Hematopoietic multipotent progenitor cell treated with erythropoietin and hydrocortisone succinate and interleukin-3 and kit ligand, for 4 days (in vitro differentiated cells): Measurements from ENCODE around the gene CNTNAP5.
"Not testable (repeated sequence)": the region's sequence is repeated elsewhere in the genome, so short reads cannot be mapped to it uniquely, and the experiment has no call there.

Source experiments
- DNase-seq: peaks from one replicate; pipeline ENCODE4 v3.0.0-alpha.2; 2015

CNTNAP5 gene

DNA sequence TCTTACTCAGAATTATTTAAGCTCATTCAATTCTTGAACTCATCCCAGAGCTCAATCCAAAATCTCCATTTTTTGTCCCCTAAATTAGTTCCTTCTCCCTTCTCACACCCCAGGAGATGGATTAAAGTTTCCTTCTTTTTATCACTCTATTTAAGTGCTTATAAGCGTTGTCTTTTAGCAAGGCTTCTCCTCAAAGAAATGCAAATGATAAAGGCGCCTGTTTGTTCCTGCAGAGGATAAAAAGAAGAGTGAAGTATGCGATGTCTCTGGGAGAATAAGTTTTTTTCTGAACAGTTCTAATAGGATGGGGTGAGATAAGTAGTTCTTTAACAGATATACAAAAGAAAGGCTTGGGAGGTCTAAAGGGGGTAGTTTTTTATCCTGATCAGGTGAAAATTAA is 303.3 kb downstream of the CNTNAP5 start:
- DNase-seq: no peak

DNA sequence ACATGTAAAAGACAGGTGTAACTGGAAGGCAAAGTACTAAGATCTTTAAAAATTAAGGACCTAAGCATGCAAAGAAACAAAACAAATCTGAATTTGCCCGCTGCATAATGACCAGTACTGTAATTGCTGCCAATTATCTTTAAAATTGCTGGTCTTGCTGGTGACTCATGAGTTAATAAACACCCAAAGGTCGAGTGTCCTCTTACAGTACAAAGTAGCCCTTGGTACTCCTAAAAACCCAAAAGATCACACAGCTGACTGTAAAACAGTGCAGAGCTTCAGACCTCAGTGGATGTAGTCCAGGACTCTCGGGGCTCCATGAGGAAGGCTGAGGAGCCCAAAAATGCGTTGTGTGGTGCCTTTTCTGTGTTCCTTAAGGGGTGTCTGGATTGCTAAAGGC is 308.7 kb downstream of the CNTNAP5 start:
- DNase-seq: no peak

DNA sequence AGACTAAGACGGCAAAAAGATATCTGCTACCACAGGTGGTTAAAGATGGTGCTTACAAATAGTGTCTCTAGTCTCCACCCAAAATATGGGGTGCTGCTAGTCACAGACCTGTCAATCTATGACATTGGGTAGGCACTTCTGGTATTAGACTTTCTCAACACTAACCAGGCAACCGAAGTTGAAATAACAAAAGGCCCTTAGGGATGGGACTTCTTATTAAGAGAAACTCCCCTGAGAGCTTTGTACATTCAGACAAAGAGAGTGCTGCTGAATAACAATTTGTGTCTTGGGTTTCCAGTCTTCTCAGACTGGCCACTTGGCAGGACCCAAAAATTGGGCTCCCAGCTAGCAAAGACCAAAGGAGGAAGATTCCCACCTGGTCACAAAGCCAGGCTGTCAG is 310.0 kb downstream of the CNTNAP5 start:
- no peak for DNase-seq

DNA sequence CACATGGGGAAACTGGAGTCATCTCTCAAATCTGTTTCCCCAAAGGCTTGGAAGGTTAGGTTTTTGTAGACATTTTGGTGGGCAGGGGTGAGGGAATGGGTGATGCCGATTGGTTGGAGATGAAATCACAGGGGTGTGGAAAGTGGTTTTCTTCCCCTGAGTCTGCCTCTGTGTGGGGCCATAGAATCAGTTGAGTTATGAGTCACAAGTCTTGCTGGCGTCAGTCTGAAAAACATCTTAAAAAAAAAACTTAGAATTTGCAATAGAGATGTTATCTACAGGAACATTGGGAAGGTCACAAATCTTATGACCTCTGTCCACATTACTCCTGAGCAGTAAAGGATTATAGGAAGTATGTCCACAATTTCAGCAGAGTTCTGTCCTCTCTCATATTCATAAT is 314.6 kb downstream of the CNTNAP5 start:
- DNase-seq: no peak

DNA sequence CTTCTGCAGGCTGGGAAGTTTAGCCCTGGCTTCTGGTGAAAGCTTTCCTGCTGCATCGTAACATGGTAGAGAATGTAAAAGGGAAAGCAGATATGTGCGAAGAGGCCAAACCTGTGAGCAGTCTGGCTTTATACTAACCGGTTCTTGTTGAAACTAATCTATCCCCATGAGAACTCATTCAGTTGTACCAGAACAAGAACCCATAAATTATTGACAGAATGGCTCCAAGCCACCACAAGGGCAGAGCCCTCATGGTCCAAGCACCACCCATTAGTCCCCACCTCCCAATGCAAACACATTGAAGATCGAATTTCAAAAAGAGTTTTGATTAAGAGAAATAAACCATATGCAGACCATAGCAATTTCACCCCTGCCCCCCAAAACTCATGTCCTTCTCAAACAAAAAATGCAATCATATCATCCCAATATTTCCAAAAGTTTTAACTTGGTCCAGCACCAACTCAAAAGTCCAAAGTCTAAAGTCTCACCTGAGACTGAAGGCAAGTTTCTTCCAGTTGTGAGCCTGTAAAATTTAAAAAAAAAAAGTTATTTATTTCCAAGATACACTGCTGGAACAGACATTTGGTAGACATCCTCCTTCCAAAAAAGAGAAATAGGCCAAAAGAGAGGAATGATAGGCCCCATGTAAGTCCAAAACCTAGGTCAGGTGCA is 318.9 kb downstream of the CNTNAP5 start:
- no peak for DNase-seq

DNA sequence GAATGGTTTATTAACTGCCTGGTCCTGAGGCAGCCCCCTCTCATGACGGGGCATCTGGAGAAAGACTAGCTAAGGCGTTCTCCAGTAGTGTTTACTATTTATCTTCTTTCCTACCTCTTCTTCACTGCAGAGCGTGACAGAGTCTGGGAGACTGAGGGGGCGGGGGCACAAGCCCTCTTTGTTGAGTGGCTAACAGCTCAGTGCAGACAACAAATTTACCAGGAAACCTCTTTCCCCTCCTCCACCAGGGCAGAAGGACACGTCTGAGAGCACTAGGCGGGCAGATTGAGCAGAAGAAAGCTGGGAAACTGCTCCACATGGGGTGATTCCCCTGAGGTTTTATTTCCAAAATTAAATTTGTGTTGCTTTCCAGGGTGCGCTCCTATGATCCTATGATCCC is 322.1 kb downstream of the CNTNAP5 start:
- no peak for DNase-seq

DNA sequence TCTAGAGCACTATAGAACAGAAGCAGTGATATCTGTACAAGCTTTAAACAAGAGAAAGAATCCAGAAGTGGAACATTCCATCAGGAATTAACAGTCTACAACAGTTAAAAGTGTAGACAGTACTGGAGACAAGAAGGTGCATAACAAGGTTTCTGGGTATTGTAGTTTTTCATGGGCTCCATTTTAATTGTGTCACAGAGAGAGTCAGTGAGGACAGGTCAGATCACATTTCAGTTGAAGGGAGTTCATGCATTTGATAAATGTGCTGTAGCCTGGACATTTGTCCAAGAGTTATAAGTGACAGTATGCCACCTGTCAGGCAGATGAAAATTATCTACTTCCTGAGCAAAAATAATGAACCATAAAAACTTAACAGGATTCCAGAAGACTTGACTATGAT is 328.6 kb downstream of the CNTNAP5 start:
- DNase-seq: no peak

DNA sequence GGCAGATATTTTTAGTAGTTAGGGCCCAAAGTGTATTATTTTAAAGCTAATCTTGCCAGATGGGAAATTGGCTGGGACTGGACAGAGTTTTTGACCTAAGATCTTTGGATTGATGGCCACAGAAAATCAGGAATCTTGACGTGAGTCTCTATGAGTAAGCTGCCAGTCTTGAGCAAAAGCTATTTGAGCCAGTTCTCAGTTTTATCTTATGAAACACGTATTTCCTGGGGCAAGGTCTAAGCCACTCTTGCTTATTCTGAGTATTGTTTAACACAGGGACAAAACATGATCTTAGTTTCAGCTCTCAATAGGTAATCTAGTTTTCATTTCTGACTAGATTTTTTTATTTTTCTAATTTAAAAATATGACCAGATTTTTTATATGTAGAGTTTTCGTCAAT is 329.4 kb downstream of the CNTNAP5 start:
- no peak for DNase-seq

DNA sequence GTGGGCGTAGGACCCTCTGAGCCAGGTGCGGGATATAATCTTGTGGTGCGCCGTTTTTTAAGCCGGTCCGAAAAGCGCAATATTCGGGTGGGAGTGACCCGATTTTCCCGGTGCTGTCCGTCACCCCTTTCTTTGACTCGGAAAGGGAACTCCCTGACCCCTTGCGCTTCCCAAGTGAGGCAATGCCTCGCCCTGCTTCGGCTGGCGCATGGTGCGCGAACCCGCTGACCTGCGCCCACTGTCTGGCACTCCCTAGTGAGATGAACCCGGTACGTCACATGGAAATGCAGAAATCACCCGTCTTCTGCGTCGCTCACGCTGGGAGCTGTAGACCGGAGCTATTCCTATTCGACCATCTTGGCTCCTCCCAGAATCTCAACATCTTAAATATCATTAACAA is 336.9 kb downstream of the CNTNAP5 start:
- DNase-seq: not testable (repeated sequence)

DNA sequence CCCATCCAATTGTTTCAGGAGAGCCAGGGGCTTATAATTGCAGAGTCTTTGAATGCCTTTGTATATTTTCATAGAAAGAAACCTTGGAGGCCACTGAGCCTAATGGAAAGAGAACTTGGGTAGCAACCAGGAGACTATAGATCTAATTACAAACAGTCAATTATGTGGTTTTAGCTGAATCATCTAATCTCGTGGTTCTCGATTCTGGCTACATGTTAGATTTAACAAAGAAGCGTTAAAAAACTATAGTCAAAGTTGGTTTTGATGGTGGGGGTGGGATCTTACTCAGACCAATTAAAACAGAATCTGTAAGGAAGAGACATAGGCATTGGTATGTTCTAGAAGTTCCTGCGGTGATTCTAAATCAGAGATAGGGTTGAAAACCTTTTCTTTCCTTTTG is 344.1 kb downstream of the CNTNAP5 start:
- DNase-seq: no peak

DNA sequence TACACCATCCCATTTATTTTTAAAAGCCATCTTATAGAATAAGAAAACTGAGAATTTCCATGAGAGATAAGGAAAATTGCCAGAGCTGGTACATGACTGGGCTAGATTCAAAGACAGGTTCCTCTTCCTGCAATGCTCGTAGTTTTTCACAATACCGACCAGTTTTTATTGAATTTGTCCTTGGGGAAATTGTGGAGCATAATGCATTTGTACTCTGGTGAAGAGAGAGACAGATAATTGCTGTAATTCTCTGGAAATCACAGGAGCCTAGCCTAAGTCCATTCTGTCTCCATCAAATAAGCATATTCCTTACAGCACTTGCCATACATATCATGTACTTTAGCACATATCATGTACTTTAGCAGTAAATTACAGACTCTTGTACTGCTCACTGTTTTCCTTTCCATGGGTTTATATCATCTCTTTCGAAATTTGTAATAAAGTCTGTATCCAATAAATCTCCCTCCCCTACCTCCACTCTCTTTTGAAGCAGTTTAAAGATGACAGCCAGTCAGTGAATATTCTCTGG is 355.2 kb downstream of the CNTNAP5 start:
- no peak for DNase-seq

DNA sequence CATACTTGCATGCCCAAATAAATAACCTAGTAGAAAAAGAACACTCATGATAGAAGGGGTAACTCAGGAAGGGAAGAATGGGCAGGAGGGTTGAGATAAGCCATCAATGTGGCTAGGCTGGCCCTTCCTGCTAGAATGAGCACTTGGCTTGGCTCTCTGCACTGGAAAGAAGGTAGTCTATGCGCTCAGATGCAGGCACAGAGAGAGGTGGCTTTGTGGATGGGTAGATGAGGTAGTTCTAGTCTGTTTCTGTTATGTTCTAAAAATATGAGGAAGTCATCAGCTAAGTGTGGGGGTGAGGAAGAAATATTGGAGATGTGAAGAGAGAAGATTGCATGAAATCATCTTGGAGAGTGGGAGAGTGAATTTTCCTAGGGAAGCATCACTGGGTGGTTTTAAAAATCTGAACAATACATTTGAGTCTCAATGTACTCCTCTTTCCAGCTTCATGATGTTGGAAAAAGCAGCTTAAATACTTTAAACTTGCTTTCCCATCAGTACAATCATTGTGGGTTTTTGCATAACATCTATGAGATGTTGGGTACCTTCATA is 357.1 kb downstream of the CNTNAP5 start:
- no peak for DNase-seq

DNA sequence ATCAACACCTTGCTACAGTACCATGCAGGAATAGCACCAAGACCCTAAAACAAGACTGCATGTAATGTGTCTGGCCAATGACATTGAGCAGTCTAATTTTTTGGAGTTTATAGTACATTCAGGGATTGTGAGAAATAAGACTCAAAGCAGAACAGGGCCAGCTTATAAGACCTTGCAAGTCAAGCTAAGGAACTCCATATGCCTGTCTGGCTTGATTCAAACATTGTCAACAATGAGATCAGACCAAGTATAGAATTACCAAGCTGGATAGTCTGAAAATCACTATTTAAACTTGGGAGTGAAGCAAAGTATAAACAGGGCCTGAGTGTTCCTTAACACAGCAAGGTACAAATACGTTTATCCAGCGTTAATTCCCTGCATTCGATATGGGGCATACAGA is 370.9 kb downstream of the CNTNAP5 start:
- no peak for DNase-seq

DNA sequence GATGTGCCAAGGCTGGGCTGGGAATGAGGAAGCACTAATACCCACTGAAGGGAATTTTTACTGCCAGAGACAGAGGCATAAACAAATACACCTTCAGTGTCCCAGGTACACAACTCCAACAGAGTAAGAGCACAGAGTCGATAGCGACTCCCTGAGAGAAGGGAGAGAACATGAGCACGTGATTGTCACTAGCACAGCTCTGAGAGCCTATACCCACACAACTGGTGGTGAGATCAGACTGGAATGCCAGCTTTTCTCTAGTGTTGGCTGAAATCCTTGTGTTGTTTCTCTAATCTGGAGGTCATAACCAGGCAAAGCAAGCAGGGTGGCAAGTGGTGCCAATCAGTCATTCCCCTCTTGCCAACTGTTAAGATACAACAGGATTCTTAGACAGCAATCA is 377.2 kb downstream of the CNTNAP5 start:
- DNase-seq: no peak

DNA sequence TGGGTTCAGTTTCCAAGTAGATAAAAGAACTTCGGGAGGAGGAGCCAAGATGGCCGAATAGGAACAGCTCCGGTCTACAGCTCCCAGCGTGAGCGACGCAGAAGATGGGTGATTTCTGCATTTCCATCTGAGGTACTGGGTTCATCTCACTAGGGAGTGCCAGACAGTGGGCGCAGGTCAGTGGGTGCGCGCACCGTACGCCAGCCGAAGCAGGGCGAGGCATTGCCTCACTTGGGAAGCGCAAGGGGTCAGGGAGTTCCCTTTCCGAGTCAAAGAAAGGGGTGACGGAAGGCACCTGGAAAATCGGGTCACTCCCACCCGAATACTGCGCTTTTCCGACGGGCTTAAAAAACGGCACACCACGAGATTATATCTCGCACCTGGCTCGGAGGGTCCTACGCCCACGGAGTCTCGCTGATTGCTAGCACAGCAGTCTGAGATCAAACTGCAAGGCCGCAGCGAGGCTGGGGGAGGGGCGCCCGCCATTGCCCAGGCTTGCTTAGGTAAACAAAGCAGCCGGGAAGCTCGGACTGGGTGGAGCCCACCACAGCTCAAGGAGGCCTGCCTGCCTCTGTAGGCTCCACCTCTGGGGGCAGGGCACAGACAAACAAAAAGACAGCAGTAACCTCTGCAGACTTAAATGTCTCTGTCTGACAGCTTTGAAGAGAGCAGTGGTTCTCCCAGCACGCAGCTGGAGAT is 382.9 kb downstream of the CNTNAP5 start:
- not testable (repeated sequence) for DNase-seq

DNA sequence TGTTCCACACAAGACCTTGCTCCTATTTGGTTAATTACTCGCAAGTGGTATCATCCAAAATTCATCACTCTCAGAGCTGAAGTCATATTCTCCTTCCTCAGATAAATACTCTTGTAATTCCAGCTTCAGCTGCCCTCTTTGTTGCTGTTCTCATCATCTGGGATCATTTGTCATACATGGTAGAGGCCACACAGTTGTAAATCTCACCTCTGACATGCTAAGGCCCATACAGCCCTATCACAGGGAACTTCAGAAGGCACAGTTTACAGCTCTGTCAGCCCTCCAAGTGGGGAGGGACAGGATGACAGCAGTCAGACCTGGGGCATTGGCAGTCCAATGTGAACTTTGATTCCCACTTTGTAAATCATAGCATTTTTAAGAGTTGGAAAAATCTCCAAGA is 399.0 kb downstream of the CNTNAP5 start:
- no peak for DNase-seq

DNA sequence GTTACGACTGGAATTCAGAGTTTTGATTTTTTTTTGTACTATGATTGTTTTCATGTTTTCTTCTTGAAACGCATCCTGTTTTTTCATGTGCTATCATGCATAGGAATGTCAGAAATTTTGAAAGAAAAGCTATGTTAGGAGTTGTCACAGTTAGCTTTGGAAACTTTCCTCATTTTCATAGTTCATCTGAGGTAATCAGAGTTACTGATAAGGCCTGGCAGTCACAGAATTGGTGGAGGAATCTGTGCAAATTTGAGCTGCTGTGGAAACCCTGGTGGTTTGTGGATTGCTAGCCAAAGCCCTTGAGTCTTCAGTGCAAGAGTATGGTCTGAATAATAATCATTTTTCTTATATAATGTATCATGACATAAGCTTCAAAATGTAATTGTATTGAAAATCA is 401.0 kb downstream of the CNTNAP5 start:
- no peak for DNase-seq

DNA sequence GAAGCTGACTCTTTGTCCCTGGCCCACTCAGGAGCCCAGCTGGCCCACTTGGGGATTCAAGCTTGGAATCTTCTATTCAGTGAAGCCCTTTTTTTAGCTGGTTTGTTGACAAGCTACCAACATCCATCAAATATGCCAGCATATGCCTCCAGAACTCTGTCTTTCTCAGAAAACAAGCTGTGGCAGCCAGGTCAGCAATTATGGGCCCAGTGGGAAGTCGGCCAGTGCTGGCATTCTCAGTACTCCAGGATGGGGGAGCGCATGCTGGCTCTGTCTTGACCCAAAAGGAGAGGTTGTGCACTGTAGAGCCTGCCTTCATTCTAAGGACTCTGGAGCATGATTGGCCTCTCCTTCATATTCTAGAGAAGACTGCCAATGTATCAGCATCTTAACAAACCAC is 401.5 kb downstream of the CNTNAP5 start:
- DNase-seq: no peak

DNA sequence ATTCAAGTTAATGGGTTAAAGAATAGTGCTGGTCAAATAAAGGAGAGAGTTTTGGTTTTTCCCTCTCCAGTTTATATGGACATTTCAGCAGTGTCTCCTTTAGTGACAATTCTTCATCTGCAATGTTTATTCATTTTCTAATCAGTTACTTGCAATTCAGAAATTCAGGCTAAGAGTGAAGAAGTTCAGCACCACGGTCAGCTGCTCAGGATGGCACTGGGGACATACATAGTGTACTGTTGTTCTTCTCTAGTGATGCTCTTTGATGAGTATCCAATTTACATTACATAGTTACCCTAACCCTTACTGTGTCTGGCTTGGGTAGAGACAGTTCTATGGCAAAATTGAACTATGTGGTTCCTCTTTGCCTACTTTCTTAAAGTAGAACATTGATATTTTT is 412.7 kb downstream of the CNTNAP5 start:
- DNase-seq: peak; percentile 35

DNA sequence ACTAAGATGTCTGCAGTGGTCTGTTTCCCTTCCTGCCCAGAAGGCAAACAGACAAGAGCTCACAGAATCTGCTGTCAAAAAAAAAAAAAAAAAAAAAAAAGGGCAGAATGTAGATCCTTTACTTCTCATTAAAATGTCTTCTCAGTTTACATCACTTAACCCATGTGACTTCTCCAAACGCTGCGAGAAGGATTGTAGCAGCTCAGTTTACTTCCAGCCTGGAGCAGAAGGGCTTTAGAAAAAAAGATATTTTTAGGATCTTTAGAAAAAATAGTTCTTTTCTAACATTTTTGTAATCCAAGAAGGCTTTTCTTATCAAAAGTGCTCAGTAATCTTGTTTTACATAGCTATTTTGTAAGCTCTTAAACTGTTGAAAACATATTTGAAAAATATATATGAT is 425.4 kb downstream of the CNTNAP5 start:
- DNase-seq: no peak

DNA sequence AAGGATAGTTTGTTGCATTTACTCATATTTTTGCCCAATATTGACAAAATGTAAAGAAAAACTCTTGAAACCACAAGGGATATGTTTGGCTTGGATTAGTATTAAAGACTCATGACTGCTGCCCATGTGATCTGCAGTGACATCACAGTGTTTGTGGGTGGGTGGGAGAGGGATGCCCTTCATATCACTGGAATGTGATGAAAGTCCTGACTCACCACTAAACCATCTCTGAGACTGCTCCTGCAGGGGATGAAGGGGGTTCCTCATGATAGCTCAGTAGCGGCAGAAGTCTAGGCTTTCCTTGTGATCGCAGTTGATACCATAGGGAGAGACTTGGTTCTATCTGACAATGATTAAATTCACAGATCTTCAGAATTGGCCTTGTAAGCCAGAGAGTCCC is 451.2 kb downstream of the CNTNAP5 start:
- no peak for DNase-seq

DNA sequence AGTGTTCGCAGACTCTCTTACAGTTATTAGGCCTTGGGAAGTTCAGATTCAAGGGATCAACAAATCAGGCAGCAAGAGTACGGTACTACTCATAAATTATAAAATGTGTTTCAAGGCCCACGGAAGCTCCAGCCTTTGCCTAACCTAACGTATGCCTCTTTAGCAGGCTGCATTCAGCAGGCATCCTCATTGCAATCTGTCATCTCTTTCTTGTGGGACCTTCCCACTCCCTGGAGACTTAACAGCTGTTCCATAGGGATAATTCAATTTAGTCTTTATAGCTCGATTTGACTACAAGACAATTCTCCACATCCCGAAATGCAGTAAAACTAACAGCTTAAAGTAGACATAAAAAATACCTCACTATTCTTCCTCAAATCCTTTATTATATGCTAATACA is 453.7 kb downstream of the CNTNAP5 start:
- no peak for DNase-seq

DNA sequence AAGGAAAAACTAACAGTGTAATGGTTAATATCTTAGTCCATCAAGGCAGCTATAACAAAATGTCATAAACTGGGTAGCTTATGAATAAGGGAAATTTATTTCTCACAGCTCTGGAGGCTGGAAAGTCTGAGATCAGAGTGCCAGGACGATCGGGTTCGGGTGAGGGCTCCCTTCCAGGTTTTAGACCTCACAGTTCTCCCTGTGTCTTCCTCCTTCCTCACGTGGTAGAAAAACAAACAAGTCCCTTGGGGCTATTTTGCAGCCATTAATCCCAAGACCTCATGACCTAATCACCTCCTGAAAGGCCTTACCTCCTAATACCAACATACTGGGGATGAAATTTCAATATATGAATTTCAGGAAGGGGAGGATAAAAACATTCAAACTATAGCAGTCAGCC is 455.9 kb downstream of the CNTNAP5 start:
- DNase-seq: no peak

DNA sequence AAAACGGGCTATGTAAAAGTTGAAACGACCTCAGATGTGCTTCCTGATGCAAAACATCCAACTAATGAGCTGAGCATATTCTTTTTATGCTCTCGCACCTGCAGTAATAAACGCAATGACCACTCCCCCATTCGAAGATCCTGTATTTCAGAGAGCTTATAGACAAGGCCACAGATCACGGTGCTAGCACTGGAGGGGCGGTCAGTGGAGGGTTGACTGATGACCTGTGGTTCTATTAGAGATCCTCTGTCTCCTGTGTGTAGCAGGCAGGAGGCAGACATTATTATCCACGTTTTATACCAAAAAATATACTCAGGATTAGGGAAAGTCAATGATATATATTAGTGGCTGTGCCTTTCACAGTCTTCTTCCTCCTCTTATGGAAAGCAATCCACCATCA is 457.0 kb downstream of the CNTNAP5 start:
- DNase-seq: no peak

DNA sequence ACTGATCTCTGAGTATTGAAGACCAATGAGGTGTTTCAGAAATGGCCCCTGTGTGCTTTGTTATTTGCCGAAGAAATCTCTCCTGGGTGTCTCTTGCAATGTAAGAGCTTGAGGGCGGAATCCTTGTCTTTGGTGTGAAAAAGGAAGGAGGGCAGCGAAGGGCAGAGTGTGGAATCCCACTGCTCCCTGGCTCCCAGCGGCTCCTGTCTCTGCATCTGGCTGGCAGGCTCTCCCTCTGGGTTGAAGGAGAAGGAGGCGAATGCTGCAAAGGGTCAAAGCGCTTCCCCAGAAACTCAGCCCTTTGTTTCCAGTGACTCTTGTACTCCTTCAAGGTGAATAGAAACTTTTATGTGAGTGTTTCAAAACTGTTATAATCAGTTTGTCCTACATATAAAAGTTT is 457.5 kb downstream of the CNTNAP5 start:
- no peak for DNase-seq
